AG09319 (cell line): ENCODE measurements around the gene ACTR10.

Source experiments
- DNase-seq: peaks from one replicate; pipeline ENCODE4 v3.0.0-alpha.2; 2010; ENCODE audit warnings: low read depth; ENCODE audit errors: extremely low read depth
- TF ChIP-seq, protein P1 (sequence below): IDR thresholded peaks from 2 replicates; pipeline ENCODE4 v1.5.1; 2011; ENCODE audit warnings: low read depth, mild to moderate bottlenecking, inconsistent platforms, low read length, moderate library complexity

The ACTR10 gene

GRCh38 chr14:58199726-58200479 lies at the start of gene ACTR10:
Gene ACTR10 (plus strand): TSS chr14:58200149. CDS start chr14:58200218, 69 bp downstream.
- DNase-seq = peak; percentile 28
- TF ChIP-seq, protein P1, sequence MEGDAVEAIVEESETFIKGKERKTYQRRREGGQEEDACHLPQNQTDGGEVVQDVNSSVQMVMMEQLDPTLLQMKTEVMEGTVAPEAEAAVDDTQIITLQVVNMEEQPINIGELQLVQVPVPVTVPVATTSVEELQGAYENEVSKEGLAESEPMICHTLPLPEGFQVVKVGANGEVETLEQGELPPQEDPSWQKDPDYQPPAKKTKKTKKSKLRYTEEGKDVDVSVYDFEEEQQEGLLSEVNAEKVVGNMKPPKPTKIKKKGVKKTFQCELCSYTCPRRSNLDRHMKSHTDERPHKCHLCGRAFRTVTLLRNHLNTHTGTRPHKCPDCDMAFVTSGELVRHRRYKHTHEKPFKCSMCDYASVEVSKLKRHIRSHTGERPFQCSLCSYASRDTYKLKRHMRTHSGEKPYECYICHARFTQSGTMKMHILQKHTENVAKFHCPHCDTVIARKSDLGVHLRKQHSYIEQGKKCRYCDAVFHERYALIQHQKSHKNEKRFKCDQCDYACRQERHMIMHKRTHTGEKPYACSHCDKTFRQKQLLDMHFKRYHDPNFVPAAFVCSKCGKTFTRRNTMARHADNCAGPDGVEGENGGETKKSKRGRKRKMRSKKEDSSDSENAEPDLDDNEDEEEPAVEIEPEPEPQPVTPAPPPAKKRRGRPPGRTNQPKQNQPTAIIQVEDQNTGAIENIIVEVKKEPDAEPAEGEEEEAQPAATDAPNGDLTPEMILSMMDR = no peak

GRCh38 chr14:58150243-58150805 lies 49.6 kb upstream of the ACTR10 start:
- TF ChIP-seq, protein P1 = no peak
- DNase-seq = no peak

- TF ChIP-seq, protein P1 = no peak
- DNase-seq = no peak
Observed at GRCh38 chr14:58151133-58152013, 48.6 kb upstream of the ACTR10 start.

GRCh38 chr14:58152014-58152857 lies 47.7 kb upstream of the ACTR10 start, which contains the start of gene ARMH4:
Gene ARMH4 (minus strand): TSS chr14:58152213. CDS start chr14:58139358, 12,855 bp downstream.
- DNase-seq = peak; percentile 32

GRCh38 chr14:58160561-58160960 lies 39.4 kb upstream of the ACTR10 start:
- TF ChIP-seq, protein P1 = no peak
- DNase-seq = no peak

More at GRCh38 chr14:58152014-58152857, 47.7 kb upstream of the ACTR10 start, which contains the start of gene ARMH4:
- TF ChIP-seq, protein P1 = no peak

DNA sequence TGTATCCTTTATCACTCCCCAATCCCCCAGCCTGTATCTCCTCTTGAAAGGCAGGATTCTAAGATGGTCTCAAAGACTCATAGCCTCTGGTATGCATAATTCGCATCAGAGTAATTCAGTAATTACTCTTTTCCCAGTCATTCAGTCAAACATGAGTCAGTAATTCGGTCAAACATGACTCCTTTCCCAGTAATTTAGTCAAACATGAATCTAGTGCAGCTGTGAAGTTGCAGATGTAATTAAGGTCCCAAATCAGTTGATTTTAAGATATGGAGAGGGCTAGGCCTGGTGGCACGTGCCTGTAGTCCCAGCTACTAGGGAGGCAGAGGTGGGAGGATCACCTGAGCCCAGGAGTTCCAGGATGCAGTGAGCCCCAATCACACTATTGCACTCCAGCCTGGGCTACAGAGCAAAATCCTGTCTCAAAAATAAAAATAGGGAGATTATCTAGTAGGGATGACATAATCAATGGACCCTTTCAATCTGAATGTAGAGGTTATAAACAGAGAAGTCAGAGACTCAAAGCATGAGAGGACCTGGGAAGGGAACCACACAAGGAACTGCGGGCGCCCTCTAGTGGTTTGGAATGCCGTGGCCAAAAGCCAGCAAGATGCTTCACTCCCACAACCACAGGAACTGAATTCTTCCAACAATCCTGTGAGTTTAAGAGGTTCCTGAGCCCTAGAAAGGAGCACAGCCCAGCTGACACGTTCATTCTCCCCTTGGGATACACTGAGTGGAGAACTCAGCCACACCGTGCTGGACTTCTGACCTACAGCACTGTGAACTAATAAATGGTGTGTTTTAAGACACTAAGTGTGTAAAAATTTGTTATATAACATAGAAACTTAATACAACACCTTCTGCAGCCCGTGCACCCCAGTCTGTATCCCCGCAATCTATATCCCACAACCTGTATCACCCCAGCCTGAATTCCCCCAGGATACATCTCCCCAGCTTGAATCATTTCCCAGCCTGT lies 33.7 kb upstream of the ACTR10 start:
- peak; percentile 34 for DNase-seq
- TF ChIP-seq, protein P1 = peak; percentile 89
